H1 (cell line): ENCODE results near the gene NOLC1. TPM values are rescaled to one million over a fixed set of nuclear protein-coding genes. Genes with fewer than 3 reads are reported as not detected.

Source experiments
- CTCF ChIA-PET: fragments of 300-600 bp; sonication (Branson Sonifier 250); formaldehyde crosslinking; loops from one replicate; lab custom pipeline; 2021; ENCODE audit not compliant: partially characterized antibody; lab: Charles Lee
- POLR2A ChIA-PET: fragments of 300-600 bp; sonication (Branson Sonifier 250); formaldehyde crosslinking; loops from one replicate; lab custom pipeline; 2021; ENCODE audit warnings: inconsistent platforms; ENCODE audit not compliant: partially characterized antibody; lab: Charles Lee
- DNase-seq, 2 experiments: peaks; one replicate each; pipeline versions ENCODE4 v3.0.0 to v3.0.0-alpha.2; 2010 to 2022; ENCODE audit warnings: low spot score in 2 of 2, low read depth in 1 of 2, mixed read lengths in 1 of 2
- FAIRE-seq: peaks from 2 replicates; lab custom pipeline; 2011; peaks lifted over from hg19 to GRCh38; lab: Jason Lieb, UNC
- H2AFZ ChIP-seq: 2 replicates; pipeline ENCODE4 v1.8.1; 2012; ENCODE audit warnings: low read length, inconsistent platforms
- H2AK5ac ChIP-seq: 2 replicates; pipeline ENCODE4 v1.6.1; 2013; ENCODE audit warnings: low read depth, low read length
- H2BK120ac ChIP-seq: replicated peaks from 2 replicates; pipeline ENCODE3; 2013; ENCODE audit warnings: low read depth, low read length, inconsistent platforms
- H2BK12ac ChIP-seq: 2 replicates; pipeline ENCODE4 v1.6.1; 2013; ENCODE audit warnings: low read depth, low read length
- H2BK15ac ChIP-seq: 2 replicates; pipeline ENCODE4 v1.6.1; 2013; ENCODE audit warnings: low read length
- H2BK20ac ChIP-seq: 2 replicates; pipeline ENCODE4 v1.6.1; 2013; ENCODE audit warnings: low read length
- H2BK5ac ChIP-seq: 2 replicates; pipeline ENCODE4 v1.6.1; 2013; ENCODE audit warnings: low read depth, low read length
- H3K14ac ChIP-seq: 2 replicates; pipeline ENCODE4 v1.6.1; 2013; ENCODE audit warnings: inconsistent platforms; ENCODE audit not compliant: insufficient read length
- H3K18ac ChIP-seq: 2 replicates; pipeline ENCODE4 v1.6.1; 2013; ENCODE audit warnings: low read length; ENCODE audit errors: extremely low read depth
- H3K23ac ChIP-seq: 2 replicates; pipeline ENCODE4 v1.6.1; 2013; ENCODE audit warnings: inconsistent platforms; ENCODE audit not compliant: insufficient read length
- H3K23me2 ChIP-seq: 2 replicates; pipeline ENCODE4 v1.6.1; 2013; ENCODE audit warnings: low read depth, low read length
- H3K27ac ChIP-seq: 2 replicates; pipeline ENCODE4 v1.6.1; 2011; ENCODE audit warnings: low read depth, low read length, inconsistent platforms
- H3K27me3 ChIP-seq, 4 experiments: replicated peaks in 1 of 4; 1 replicate in 1 of 4; 2 replicates in 3 of 4; pipeline versions ENCODE4 v1.6.1 to v1.8.1; 2011 to 2013; ENCODE audit warnings: low read length in 3 of 4, mild to moderate bottlenecking in 3 of 4, inconsistent platforms in 2 of 4, mixed read lengths in 2 of 4, moderate library complexity in 1 of 4; ENCODE audit not compliant: control insufficient read depth in 3 of 4, insufficient read depth in 3 of 4; ENCODE audit errors: extremely low read depth in 1 of 4
- H3K36me3 ChIP-seq, 4 experiments: 2 replicates each; pipeline versions ENCODE4 v1.6.1 to v1.8.1; 2011 to 2013; ENCODE audit warnings: mild to moderate bottlenecking in 4 of 4, low read length in 3 of 4, moderate library complexity in 2 of 4, control low read depth in 1 of 4, inconsistent platforms in 1 of 4; ENCODE audit not compliant: insufficient read depth in 4 of 4, control insufficient read depth in 2 of 4
- H3K4ac ChIP-seq: replicated peaks from 2 replicates; pipeline ENCODE3; 2013; ENCODE audit warnings: low read length, low read depth, mixed read lengths, inconsistent platforms; ENCODE audit not compliant: insufficient read length
- H3K4me1 ChIP-seq, 4 experiments: replicated peaks in 1 of 4; 1 replicate in 1 of 4; 2 replicates in 3 of 4; pipeline versions ENCODE4 v1.6.1 to v1.8.1; 2011 to 2013; ENCODE audit warnings: low read length in 3 of 4, inconsistent platforms in 2 of 4, mixed read lengths in 1 of 4; ENCODE audit not compliant: insufficient read depth in 4 of 4, control insufficient read depth in 3 of 4
- H3K4me2 ChIP-seq, 2 experiments: 2 replicates each; pipeline versions ENCODE4 v1.6.1 to v1.8.1; 2011 to 2013; ENCODE audit warnings: low read depth in 2 of 2, low read length in 2 of 2, control low read depth in 1 of 2, inconsistent platforms in 1 of 2, mild to moderate bottlenecking in 1 of 2; ENCODE audit not compliant: insufficient read depth in 1 of 2
- H3K4me3 ChIP-seq, 4 experiments: fragments of 200-600, 300-600 bp in 1 of 4; sonication (generic), shearing (Covaris generic), sonication (Bioruptor Twin) in 1 of 4; 2 replicates each; pipeline versions ENCODE4 v1.5.1 to v1.8.1; 2011 to 2016; ENCODE audit warnings: low read length in 4 of 4, low read depth in 3 of 4, control low read depth in 2 of 4, inconsistent platforms in 2 of 4, mild to moderate bottlenecking in 2 of 4, mixed read lengths in 1 of 4, moderate library complexity in 1 of 4; ENCODE audit not compliant: insufficient read depth in 2 of 4; ENCODE audit errors: extremely low read depth in 1 of 4
- H3K56ac ChIP-seq: replicated peaks from 2 replicates; pipeline ENCODE3; 2013; ENCODE audit warnings: low read depth, mild to moderate bottlenecking, mixed read lengths, low read length, inconsistent platforms; ENCODE audit not compliant: insufficient read length
- H3K79me1 ChIP-seq: 2 replicates; pipeline ENCODE4 v1.6.1; 2013; ENCODE audit warnings: low read depth, low read length, control low read depth
- H3K79me2 ChIP-seq, 2 experiments: 2 replicates each; pipeline versions ENCODE4 v1.6.1 to v1.8.1; 2012 to 2013; ENCODE audit warnings: low read length in 2 of 2, mild to moderate bottlenecking in 2 of 2, inconsistent platforms in 1 of 2; ENCODE audit not compliant: insufficient read depth in 2 of 2, control insufficient read depth in 1 of 2
- H3K9ac ChIP-seq, 4 experiments: replicated peaks in 1 of 4; 1 replicate in 1 of 4; 2 replicates in 3 of 4; pipeline versions ENCODE4 v1.6.1 to v1.8.1; 2011 to 2013; ENCODE audit warnings: low read depth in 3 of 4, low read length in 3 of 4, control low read depth in 2 of 4, mild to moderate bottlenecking in 2 of 4, moderate library complexity in 2 of 4, inconsistent platforms in 1 of 4; ENCODE audit errors: extremely low read depth in 1 of 4
- H3K9me3 ChIP-seq, 2 experiments: 2 replicates each; pipeline versions ENCODE4 v1.6.1 to v1.8.1; 2012 to 2013; ENCODE audit warnings: mild to moderate bottlenecking in 2 of 2, moderate library complexity in 2 of 2, control low read depth in 1 of 2, inconsistent platforms in 1 of 2, low read depth in 1 of 2, low read length in 1 of 2, mixed read lengths in 1 of 2; ENCODE audit not compliant: insufficient read depth in 2 of 2
- H4K20me1 ChIP-seq, 2 experiments: replicated peaks in 1 of 2; 2 replicates each; pipeline versions ENCODE3 to v1.8.1; 2011 to 2013; ENCODE audit warnings: inconsistent platforms in 2 of 2, low read length in 2 of 2, mild to moderate bottlenecking in 1 of 2; ENCODE audit not compliant: insufficient read depth in 2 of 2, control insufficient read depth in 1 of 2
- H4K5ac ChIP-seq: 2 replicates; pipeline ENCODE4 v1.6.1; 2013; ENCODE audit warnings: low read length, low read depth, mixed read lengths, inconsistent platforms; ENCODE audit not compliant: insufficient read length
- H4K8ac ChIP-seq: 2 replicates; pipeline ENCODE4 v1.8.0; 2013; ENCODE audit warnings: mild to moderate bottlenecking, moderate library complexity, low read length, inconsistent platforms; ENCODE audit not compliant: insufficient read depth; ENCODE audit errors: extremely low read depth
- H4K91ac ChIP-seq: replicated peaks from 2 replicates; pipeline ENCODE3; 2013; ENCODE audit warnings: low read length, mixed read lengths, inconsistent platforms; ENCODE audit not compliant: insufficient read length
- SP1 ChIP-seq: IDR thresholded peaks from 2 replicates; pipeline ENCODE4 v1.6.1; 2011; ENCODE audit warnings: low read depth, low read length
- WGBS, 2 experiments: shearing (Covaris generic) in 1 of 2; methylation state at CpG; one replicate each; pipeline versions ENCODE4 v1.1.6 to v1.1.7; 2013 to 2015; ENCODE audit warnings: low lambda C conversion rate in 2 of 2, mixed read lengths in 2 of 2, inconsistent platforms in 1 of 2, low coverage in 1 of 2, missing lambda C conversion rate in 1 of 2; ENCODE audit not compliant: insufficient replicate concordance in 2 of 2, insufficient coverage in 1 of 2, insufficient read length in 1 of 2; ENCODE audit errors: extremely low coverage in 1 of 2, missing lambda C conversion rate in 1 of 2; 5-methylcytosine and 5-hydroxymethylcytosine counted together
- polyA plus RNA-seq, 7 experiments: library from polyadenylated mRNA; depleted of rRNA in 3 of 7; stranded (reverse) in 5 of 7; unstranded in 2 of 7; fragments of >200 nt in 5 of 7; fragments of 200-250 nt in 2 of 7; gene quantifications; 1 replicate in 5 of 7; 2 replicates in 1 of 7; 4 replicates in 1 of 7; pipeline versions ENCODE4 v1.2.1 to v1.2.3, GENCODE V29; 2011 to 2013; ENCODE audit warnings: missing spikeins in 2 of 7, mixed read lengths in 2 of 7
- total RNA-seq: library from RNA; stranded (reverse); fragmentation: NEBNext Ultra II Directional; extraction: Animal tissue kit (Norgen Biotek cat#: 25700); gene quantifications from 2 replicates; pipeline ENCODE4 v1.2.1, GENCODE V29; 2021

NOLC1 gene
- total and polyA plus RNA-seq, 2 of the 8 experiments (the other 6 are each of a cell fraction or from before 2014, with no cell fraction given): 86.3 to 191 TPM

- CTCF ChIA-PET: interaction anchor here (0.6 to 7.3 kb wide), 15 partner anchors 10 to 309 kb away, joined by 3 to 85 read pairs (median 4); partner anchors contain the start of genes ELOVL3 and NOLC1
These were observed 18.4 kb downstream of the NOLC1 start for GRCh38 chr10:102170602-102171001.

More at GRCh38 chr10:102170602-102171001, 18.4 kb downstream of the NOLC1 start:
- no peak overlapping the region for H2BK20ac ChIP-seq
- no peak overlapping the region for H4K8ac ChIP-seq
- no peaks in the 10 kb centered on the region for H3K36me3 ChIP-seq
- H3K4me2 ChIP-seq: no peak overlapping the region
- no peaks in the 10 kb centered on the region for H3K79me2 ChIP-seq
- H2BK120ac ChIP-seq: no peak overlapping the region
- H3K9me3 ChIP-seq: no peaks in the 10 kb centered on the region; a peak in 1 of 4 replicates
- no peak for FAIRE-seq
- H3K14ac ChIP-seq: no peak overlapping the region
- DNase-seq: no peak
- H2BK5ac ChIP-seq: no peak overlapping the region
- no peak overlapping the region for H2BK12ac ChIP-seq
- H2AFZ ChIP-seq: no peak overlapping the region
- no peak overlapping the region; the same call in 1 of the 2 replicates for H3K18ac ChIP-seq
- H3K79me1 ChIP-seq: no peaks in the 10 kb centered on the region
- no peak overlapping the region for H2BK15ac ChIP-seq
- no peak overlapping the region for H3K23ac ChIP-seq
- no peak overlapping the region for H4K91ac ChIP-seq
- no peaks in the 10 kb centered on the region for H3K23me2 ChIP-seq
- H3K9ac ChIP-seq: no peak overlapping the region
- H3K4me1 ChIP-seq: no peaks in the 10 kb centered on the region; a peak in 1 of 7 replicates
- H3K27me3 ChIP-seq: no peaks in the 10 kb centered on the region
- 87% methylated on average over 3 of the region's 3 CpGs; no CpG with 5 or more reads in 1 of the 2 experiments for WGBS, 2 experiments
- POLR2A ChIA-PET: interaction anchor here (0.6 to 12.6 kb wide), 3 partner anchors 9 to 188 kb away, joined by 3 to 217 read pairs (median 3); partner anchors contain the start of gene NOLC1
- no peak overlapping the region for H4K5ac ChIP-seq
- H3K56ac ChIP-seq: no peak overlapping the region
- no peak overlapping the region for H2AK5ac ChIP-seq
- H3K4ac ChIP-seq: no peak overlapping the region
- no peaks in the 10 kb centered on the region for H4K20me1 ChIP-seq
- no peak overlapping the region for H3K4me3 ChIP-seq
- no peak for TF ChIP-seq SP1
- H3K27ac ChIP-seq: no peak overlapping the region
